Mucosa of descending colon (tissue), 3 donors: Measurements from ENCODE around the gene TAPBP. TPM values are rescaled to one million over a fixed set of nuclear protein-coding genes. Genes with fewer than 3 reads are reported as not detected.
"Not testable (repeated sequence)": the region's sequence is repeated elsewhere in the genome, so short reads cannot be mapped to it uniquely, and the experiment has no call there.

Source experiments
- ATAC-seq: fragments of 200-7000 bp; cut with Tn5 transposase; one replicate; pipeline ENCODE4 v1.9.1; 2020; ENCODE audit warnings: mild to moderate bottlenecking, moderate library complexity
- DNase-seq, 3 donors: peaks; one replicate each; pipeline ENCODE4 v3.0.0-alpha.2; 2020
- H3K36me3 ChIP-seq: fragments of 200-600 bp; one replicate; pipeline ENCODE4 v1.8.0; 2021; ENCODE audit warnings: low read depth, mild to moderate bottlenecking
- H3K4me1 ChIP-seq: fragments of 200-600 bp; one replicate; pipeline ENCODE4 v1.8.0; 2021; ENCODE audit warnings: low read depth, mild to moderate bottlenecking
- H3K4me3 ChIP-seq: fragments of 200-600 bp; one replicate; pipeline ENCODE4 v1.8.0; 2021; ENCODE audit warnings: mild to moderate bottlenecking
- H3K9me3 ChIP-seq: fragments of 200-600 bp; one replicate; pipeline ENCODE4 v1.8.0; 2021; ENCODE audit warnings: mild to moderate bottlenecking
- intact Hi-C, 2 donors: fragments of 100-400 bp; cut with DNase I in 1 of 2; cut with micrococcal nuclease in 1 of 2; formaldehyde crosslinking; loops; one replicate each; pipeline versions ENCODE4 v1.11.0 to v1.11.1; 2022; cut with DNase I, micrococcal nuclease
- total RNA-seq, 3 donors: library from RNA; stranded (reverse); fragmentation: NEBNext Ultra II Directional in 2 of 3; extraction: Animal tissue kit (Norgen Biotek cat#: 25700) in 2 of 3; gene quantifications; one replicate each; pipeline versions ENCODE4 v1.2.1 to v1.2.4, GENCODE V29; 2021 to 2023
- TF ChIP-seq, protein P1 (sequence below): fragments of 200-600 bp; IDR thresholded peaks from one replicate; pipeline ENCODE4 v1.8.0; 2022; ENCODE audit warnings: antibody characterized with exemption, mild to moderate bottlenecking
- donor health status: DM: no; HTN: no; CAD: no; lungs with moderate emphysema.
- donor health status: DM: no; HTN: no; CAD: no.
- donor health status: DM: no; HTN: yes; CAD: no.

Gene TAPBP
- total RNA-seq, 3 donors from 2014 or later, result 179 to 321 (median 258) TPM

GRCh38 chr6:33289784-33290315, 24.0 kb downstream of the TAPBP start:
- TF ChIP-seq, protein P1, sequence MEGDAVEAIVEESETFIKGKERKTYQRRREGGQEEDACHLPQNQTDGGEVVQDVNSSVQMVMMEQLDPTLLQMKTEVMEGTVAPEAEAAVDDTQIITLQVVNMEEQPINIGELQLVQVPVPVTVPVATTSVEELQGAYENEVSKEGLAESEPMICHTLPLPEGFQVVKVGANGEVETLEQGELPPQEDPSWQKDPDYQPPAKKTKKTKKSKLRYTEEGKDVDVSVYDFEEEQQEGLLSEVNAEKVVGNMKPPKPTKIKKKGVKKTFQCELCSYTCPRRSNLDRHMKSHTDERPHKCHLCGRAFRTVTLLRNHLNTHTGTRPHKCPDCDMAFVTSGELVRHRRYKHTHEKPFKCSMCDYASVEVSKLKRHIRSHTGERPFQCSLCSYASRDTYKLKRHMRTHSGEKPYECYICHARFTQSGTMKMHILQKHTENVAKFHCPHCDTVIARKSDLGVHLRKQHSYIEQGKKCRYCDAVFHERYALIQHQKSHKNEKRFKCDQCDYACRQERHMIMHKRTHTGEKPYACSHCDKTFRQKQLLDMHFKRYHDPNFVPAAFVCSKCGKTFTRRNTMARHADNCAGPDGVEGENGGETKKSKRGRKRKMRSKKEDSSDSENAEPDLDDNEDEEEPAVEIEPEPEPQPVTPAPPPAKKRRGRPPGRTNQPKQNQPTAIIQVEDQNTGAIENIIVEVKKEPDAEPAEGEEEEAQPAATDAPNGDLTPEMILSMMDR, result no peak
- H3K4me1 ChIP-seq, result peaks cover 18% of the 10 kb centered on the region
- intact Hi-C loops, result no loop called here
- ATAC-seq (peak; percentile 19), DNase-seq (no peak)
- no peaks in the 10 kb centered on the region for H3K36me3 ChIP-seq
- no peaks in the 10 kb centered on the region for H3K9me3 ChIP-seq
- H3K4me3 ChIP-seq, result peak overlapping the region; percentile 54

DNA sequence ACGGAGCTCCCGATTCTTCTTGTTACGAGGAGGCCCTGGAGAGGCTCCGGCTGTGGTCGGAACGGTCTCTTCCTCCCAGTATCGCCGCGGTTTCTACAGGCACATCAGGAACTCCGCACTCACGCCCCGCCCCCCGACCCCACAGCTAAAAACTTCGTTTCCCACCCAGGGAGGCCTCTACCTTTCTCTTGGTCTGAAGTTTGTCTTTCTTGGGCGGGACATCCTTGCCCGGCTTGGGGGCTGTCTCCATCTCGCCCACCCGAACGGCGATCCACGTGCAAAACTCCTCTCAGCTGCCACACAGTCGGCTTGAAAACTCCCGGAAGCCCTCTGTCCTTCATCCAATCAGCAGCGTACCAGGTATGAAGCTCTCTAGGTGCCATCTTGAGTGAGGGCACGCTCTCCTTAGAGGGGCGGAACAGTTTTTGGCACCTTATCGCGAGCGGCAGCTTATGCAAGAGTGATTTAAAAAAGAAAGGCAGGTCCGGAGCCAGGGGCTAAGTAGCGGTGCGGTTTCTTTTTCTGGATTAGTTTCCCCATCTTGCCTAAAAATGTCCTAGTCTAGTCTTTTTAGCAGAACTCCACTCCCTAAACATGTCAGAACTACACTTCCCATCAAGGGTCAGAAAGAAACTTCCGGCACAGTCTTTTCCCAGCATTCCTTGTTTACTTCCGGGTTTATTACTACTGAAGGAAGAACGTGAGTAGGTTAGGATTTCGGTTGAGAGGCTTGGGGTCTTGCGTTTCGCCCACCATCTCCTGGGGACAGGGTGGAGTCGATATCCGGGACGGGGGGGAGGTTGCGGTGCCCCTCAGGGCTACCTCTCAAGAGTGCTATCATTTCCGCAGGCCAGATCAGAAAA, 24.7 kb downstream of the TAPBP start, which contains the start of the genes PFDN6 and WDR46:
Gene PFDN6, plus strand, starts transcription at position 681 of the 863 bp plus-strand sequence. CDS start 256 bp downstream, outside the sequence.
Gene WDR46, minus strand, starts transcription at position 319 of the 863 bp plus-strand sequence. Its CDS starts 69 bp downstream, at position 250.
- DNase-seq (peak; percentile 76 to 88 (median 78)), ATAC-seq (peak; percentile 97)
- Histone ChIP-seq H3K4me1 (peaks cover 18% of the 10 kb centered on the region), H3K36me3 (no peaks in the 10 kb centered on the region), H3K4me3 (peak within 1 kb of the TSS; percentile 54), H3K9me3 (no peaks in the 10 kb centered on the region)
- TF ChIP-seq, protein P1, result peak; percentile 6
- intact Hi-C loops, result no loop called here

- TF ChIP-seq, protein P1, result no peak
- no peak for DNase-seq
- H3K36me3 ChIP-seq, result no peaks in the 10 kb centered on the region
- H3K9me3 ChIP-seq, result no peaks in the 10 kb centered on the region
- peaks cover 18% of the 10 kb centered on the region for H3K4me1 ChIP-seq
- no peak for ATAC-seq
- intact Hi-C loops, result no loop called here
- peak overlapping the region; percentile 54 for H3K4me3 ChIP-seq
These were observed 25.5 kb downstream of the TAPBP start for GRCh38 chr6:33288141-33288920.

GRCh38 chr6:33286946-33287914, 26.6 kb downstream of the TAPBP start:
- ATAC-seq (no peak), DNase-seq (peak in 1 of 3 donors; percentile 34)
- TF ChIP-seq, protein P1, result no peak
- Histone ChIP-seq H3K4me1 (peaks cover 18% of the 10 kb centered on the region), H3K9me3 (no peaks in the 10 kb centered on the region), H3K36me3 (no peaks in the 10 kb centered on the region), H3K4me3 (no peak overlapping the region)
- intact Hi-C loops, result no loop called here

- ATAC-seq, intact Hi-C loops, H3K36me3 ChIP-seq: not testable (repeated sequence)
These were observed 28.7 kb downstream of the TAPBP start for GRCh38 chr6:33285214-33285613.

More at GRCh38 chr6:33285214-33285613, 28.7 kb downstream of the TAPBP start:
- H3K9me3 ChIP-seq, H3K4me3 ChIP-seq, H3K4me1 ChIP-seq, DNase-seq: not testable (repeated sequence)
